Nephron (organoid): ENCODE data around the gene HNF1B.

Experiments
- H3K27ac Mint-ChIP-seq, 3 experiments: 2 replicates each; pipeline ENCODE4 v1.8.0; 2020; ENCODE audit warnings: mixed read lengths in 3 of 3, mild to moderate bottlenecking in 2 of 3, moderate library complexity in 1 of 3
- H3K27me3 Mint-ChIP-seq: 2 replicates; pipeline ENCODE4 v1.8.0; 2021; ENCODE audit warnings: low read depth, mild to moderate bottlenecking, moderate library complexity, mixed read lengths
- H3K36me3 Mint-ChIP-seq: 2 replicates; pipeline ENCODE4 v1.8.0; 2020; ENCODE audit warnings: low read depth, mixed read lengths
- H3K4me1 Mint-ChIP-seq: 2 replicates; pipeline ENCODE4 v1.8.0; 2020; ENCODE audit warnings: mixed read lengths
- H3K4me3 Mint-ChIP-seq, 3 experiments: 2 replicates each; pipeline ENCODE4 v1.8.0; 2020; ENCODE audit warnings: mild to moderate bottlenecking in 3 of 3, mixed read lengths in 3 of 3, moderate library complexity in 2 of 3
- H3K9me3 Mint-ChIP-seq: 2 replicates; pipeline ENCODE4 v1.8.0; 2020; ENCODE audit warnings: mixed read lengths
- CTCF ChIP-seq, 3 experiments: fragments of 200-600 bp; sonication (generic); IDR thresholded peaks; one replicate each; pipeline ENCODE4 v1.5.0; 2021; ENCODE audit warnings: antibody characterized with exemption in 3 of 3; ENCODE audit not compliant: unreplicated experiment in 3 of 3

HNF1B gene

GRCh38 chr17:37671824-37672547 lies 72.9 kb downstream of the HNF1B start:
- no peaks in the 10 kb centered on the region for H3K4me1 Mint-ChIP-seq

GRCh38 chr17:37671028-37671823 lies 73.6 kb downstream of the HNF1B start:
- no peak for TF ChIP-seq CTCF (IDR thresholded peaks at IDR 0.05; ENCODE audit: unreplicated experiment in 3 of 3)
- no peaks in the 10 kb centered on the region for H3K36me3 Mint-ChIP-seq
- H3K27ac Mint-ChIP-seq = no peak overlapping the region
- H3K27me3 Mint-ChIP-seq = peaks cover 11% of the 10 kb centered on the region
- no peaks in the 10 kb centered on the region for H3K9me3 Mint-ChIP-seq
- H3K4me1 Mint-ChIP-seq = no peaks in the 10 kb centered on the region
- no peak overlapping the region for H3K4me3 Mint-ChIP-seq

More at GRCh38 chr17:37671824-37672547, 72.9 kb downstream of the HNF1B start:
- Mint-ChIP-seq H3K27ac (no peak overlapping the region), H3K27me3 (peaks cover 13% of the 10 kb centered on the region), H3K36me3 (no peaks in the 10 kb centered on the region), H3K4me3 (no peak overlapping the region), H3K9me3 (no peaks in the 10 kb centered on the region)
- no peak for TF ChIP-seq CTCF (IDR thresholded peaks at IDR 0.05; ENCODE audit: unreplicated experiment in 3 of 3)

DNA sequence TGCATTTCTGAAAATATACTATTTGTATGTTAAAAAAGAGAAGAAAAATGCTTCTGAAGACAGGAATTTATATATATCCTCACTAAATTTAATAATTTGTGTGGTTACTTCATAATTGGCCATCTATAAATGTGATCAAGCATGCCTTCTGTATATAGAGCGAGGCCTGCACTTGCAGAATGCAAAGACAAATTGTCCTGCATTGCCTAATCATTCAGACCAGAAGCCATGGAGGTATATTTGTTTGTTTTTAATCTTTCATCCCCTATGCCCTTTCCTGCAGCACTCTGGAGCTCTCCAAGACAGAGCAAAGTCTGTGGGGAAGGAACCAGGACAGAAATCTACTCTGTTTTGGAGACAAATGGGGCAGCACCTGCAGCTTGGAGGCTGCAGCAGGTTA lies 77.8 kb downstream of the HNF1B start:
- no peak for TF ChIP-seq CTCF (IDR thresholded peaks at IDR 0.05; ENCODE audit: unreplicated experiment in 3 of 3)
- Mint-ChIP-seq H3K36me3 (no peaks in the 10 kb centered on the region), H3K4me3 (no peak overlapping the region), H3K27ac (no peak overlapping the region), H3K27me3 (no peaks in the 10 kb centered on the region), H3K9me3 (no peaks in the 10 kb centered on the region), H3K4me1 (no peaks in the 10 kb centered on the region)

DNA sequence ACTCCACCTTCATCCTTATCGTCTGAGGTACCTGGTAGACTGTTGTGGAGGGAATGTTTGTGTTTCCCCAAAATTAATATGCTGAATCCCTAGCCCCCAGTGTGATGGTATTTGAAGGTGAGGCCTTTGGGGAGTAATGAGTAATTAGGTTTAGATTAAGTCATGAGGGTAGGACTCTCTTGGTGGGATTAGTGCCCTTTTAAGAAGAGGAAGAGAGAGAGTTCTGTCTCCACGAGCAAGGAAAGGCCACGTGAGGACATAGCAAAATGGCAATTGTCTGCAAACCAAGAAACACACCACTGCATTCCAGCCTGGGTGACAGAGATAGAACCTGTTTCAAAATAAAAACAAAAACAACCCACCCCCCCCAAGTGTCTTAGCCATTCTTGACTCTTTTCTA lies 80.6 kb downstream of the HNF1B start:
- H3K27ac Mint-ChIP-seq = no peak overlapping the region
- H3K36me3 Mint-ChIP-seq = no peaks in the 10 kb centered on the region
- no peaks in the 10 kb centered on the region for H3K4me1 Mint-ChIP-seq
- no peak overlapping the region for H3K4me3 Mint-ChIP-seq
- no peaks in the 10 kb centered on the region for H3K9me3 Mint-ChIP-seq
- no peaks in the 10 kb centered on the region for H3K27me3 Mint-ChIP-seq
- TF ChIP-seq CTCF (IDR thresholded peaks at IDR 0.05; ENCODE audit: unreplicated experiment in 3 of 3) = no peak

DNA sequence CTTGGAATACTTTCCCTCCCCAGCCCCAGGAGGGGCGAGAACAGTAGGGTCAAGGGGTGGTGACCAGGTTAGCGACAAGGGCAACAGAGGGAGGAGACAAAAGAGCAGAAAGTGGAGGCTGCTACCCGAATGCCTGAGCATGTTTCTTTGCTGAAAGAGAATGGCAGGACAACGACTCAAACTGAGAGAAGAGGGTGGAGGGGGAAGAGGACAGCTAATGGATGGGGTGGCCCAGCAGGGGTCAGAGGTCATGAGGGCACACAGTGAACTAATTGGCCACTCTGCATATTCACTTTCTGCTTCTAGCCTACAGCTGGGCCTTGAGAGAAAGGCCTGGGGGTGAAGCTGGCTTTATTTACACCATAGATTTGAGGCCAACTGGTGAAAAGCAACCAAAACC lies 82.5 kb downstream of the HNF1B start:
- Mint-ChIP-seq H3K27ac (no peak overlapping the region), H3K27me3 (no peaks in the 10 kb centered on the region), H3K4me1 (no peaks in the 10 kb centered on the region), H3K9me3 (no peaks in the 10 kb centered on the region), H3K4me3 (no peak overlapping the region), H3K36me3 (no peaks in the 10 kb centered on the region)
- TF ChIP-seq CTCF (IDR thresholded peaks at IDR 0.05; ENCODE audit: unreplicated experiment in 3 of 3) = no peak
